H9 (cell line): ENCODE data around the gene PLEKHM3. TPM values are rescaled to one million over a fixed set of nuclear protein-coding genes. Genes with fewer than 3 reads are reported as not detected.

Source experiments
- DNase-seq: peaks from one replicate; pipeline ENCODE4 v3.0.0-alpha.2; 2017
- H2AFZ ChIP-seq: one replicate; pipeline ENCODE4 v1.6.1; 2013; ENCODE audit warnings: mild to moderate bottlenecking, low read length, control low read depth, moderate library complexity
- H2AK5ac ChIP-seq: 2 replicates; pipeline ENCODE4 v1.6.1; 2013; ENCODE audit warnings: low read length, control low read depth, mixed read lengths; ENCODE audit not compliant: insufficient read length
- H2BK120ac ChIP-seq: one replicate; pipeline ENCODE4 v1.6.1; 2013; ENCODE audit warnings: low read depth, mild to moderate bottlenecking, low read length, control low read depth, inconsistent platforms; ENCODE audit not compliant: poor library complexity, severe bottlenecking
- H2BK12ac ChIP-seq: 2 replicates; pipeline ENCODE4 v1.6.1; 2013; ENCODE audit warnings: low read length, control low read depth, mixed read lengths, low read depth; ENCODE audit not compliant: insufficient read length
- H2BK15ac ChIP-seq: 2 replicates; pipeline ENCODE4 v1.6.1; 2013; ENCODE audit warnings: low read depth, low read length, control low read depth
- H2BK20ac ChIP-seq: one replicate; pipeline ENCODE4 v1.6.1; 2013; ENCODE audit warnings: low read depth, mild to moderate bottlenecking, low read length, control low read depth, inconsistent platforms; ENCODE audit not compliant: poor library complexity, severe bottlenecking
- H2BK5ac ChIP-seq: 2 replicates; pipeline ENCODE4 v1.6.1; 2013; ENCODE audit warnings: low read length, control low read depth, mixed read lengths; ENCODE audit not compliant: insufficient read length
- H3K14ac ChIP-seq: 2 replicates; pipeline ENCODE4 v1.6.1; 2013; ENCODE audit warnings: low read length, control low read depth; ENCODE audit not compliant: insufficient read depth
- H3K18ac ChIP-seq: 2 replicates; pipeline ENCODE4 v1.6.1; 2013; ENCODE audit warnings: low read depth, mild to moderate bottlenecking, mixed read lengths, low read length, control low read depth; ENCODE audit not compliant: insufficient read length
- H3K23ac ChIP-seq: 2 replicates; pipeline ENCODE4 v1.6.1; 2013; ENCODE audit warnings: low read length, control low read depth, mixed read lengths, low read depth; ENCODE audit not compliant: insufficient read length
- H3K23me2 ChIP-seq: 2 replicates; pipeline ENCODE4 v1.6.1; 2013; ENCODE audit warnings: low read depth, mild to moderate bottlenecking, mixed read lengths, low read length, control low read depth; ENCODE audit not compliant: insufficient read length, poor library complexity, severe bottlenecking
- H3K27ac ChIP-seq: 2 replicates; pipeline ENCODE4 v1.5.1; 2013; ENCODE audit warnings: low read length, control low read depth, mixed read lengths, low read depth; ENCODE audit not compliant: insufficient read length
- H3K27me3 ChIP-seq: 2 replicates; pipeline ENCODE4 v1.6.1; 2013; ENCODE audit warnings: low read length, control low read depth, inconsistent platforms; ENCODE audit not compliant: insufficient read depth
- H3K4ac ChIP-seq: 2 replicates; pipeline ENCODE4 v1.6.1; 2013; ENCODE audit warnings: low read depth, mild to moderate bottlenecking, control low read depth, inconsistent platforms, low read length, moderate library complexity
- H3K4me1 ChIP-seq: 2 replicates; pipeline ENCODE4 v1.6.1; 2013; ENCODE audit warnings: low read length, control low read depth, inconsistent platforms; ENCODE audit not compliant: insufficient read depth
- H3K4me2 ChIP-seq: 2 replicates; pipeline ENCODE4 v1.6.1; 2013; ENCODE audit warnings: low read length, control low read depth, mixed read lengths; ENCODE audit not compliant: insufficient read length, insufficient read depth
- H3K56ac ChIP-seq: 2 replicates; pipeline ENCODE4 v1.6.1; 2013; ENCODE audit warnings: low read depth, mild to moderate bottlenecking, mixed read lengths, low read length, control low read depth; ENCODE audit not compliant: insufficient read length
- H3K79me1 ChIP-seq: 2 replicates; pipeline ENCODE4 v1.6.1; 2013; ENCODE audit warnings: low read depth, mild to moderate bottlenecking, moderate library complexity, low read length, control low read depth, inconsistent platforms; ENCODE audit not compliant: insufficient read depth, poor library complexity, severe bottlenecking
- H3K79me2 ChIP-seq: 2 replicates; pipeline ENCODE4 v1.6.1; 2013; ENCODE audit warnings: low read length, control low read depth, inconsistent platforms; ENCODE audit not compliant: insufficient read depth
- H3K9ac ChIP-seq: 2 replicates; pipeline ENCODE4 v1.6.1; 2013; ENCODE audit warnings: low read length, control low read depth, mixed read lengths; ENCODE audit not compliant: insufficient read length; ENCODE audit errors: extremely low read depth
- H3K9me3 ChIP-seq: one replicate; pipeline ENCODE4 v1.6.1; 2013; ENCODE audit warnings: low read depth, low read length, inconsistent platforms; ENCODE audit not compliant: control insufficient read depth
- H3T11ph ChIP-seq: one replicate; pipeline ENCODE4 v1.6.1; 2013; ENCODE audit warnings: mild to moderate bottlenecking, low read length, control low read depth, inconsistent platforms
- H4K20me1 ChIP-seq: one replicate; pipeline ENCODE4 v1.6.1; 2013; ENCODE audit not compliant: control insufficient read depth, insufficient read length, insufficient read depth
- H4K5ac ChIP-seq: 2 replicates; pipeline ENCODE4 v1.6.1; 2013; ENCODE audit warnings: low read depth, mild to moderate bottlenecking, mixed read lengths, low read length, control low read depth; ENCODE audit not compliant: insufficient read length
- H4K8ac ChIP-seq: replicated peaks from 2 replicates; pipeline ENCODE4 v1.6.1; 2013; ENCODE audit warnings: low read length, control low read depth, mixed read lengths, low read depth; ENCODE audit not compliant: insufficient read length
- H4K91ac ChIP-seq: 2 replicates; pipeline ENCODE4 v1.6.1; 2013; ENCODE audit warnings: low read depth, mild to moderate bottlenecking, moderate library complexity, mixed read lengths, low read length, control low read depth; ENCODE audit not compliant: insufficient read length
- H3K27ac Mint-ChIP-seq, 3 experiments: 2 replicates in 2 of 3; 3 replicates in 1 of 3; pipeline ENCODE4 v1.8.0; 2020 to 2021; ENCODE audit warnings: mixed read lengths in 3 of 3, mild to moderate bottlenecking in 1 of 3, moderate library complexity in 1 of 3
- H3K27me3 Mint-ChIP-seq: 2 replicates; pipeline ENCODE4 v1.8.0; 2021; ENCODE audit warnings: low read depth, mild to moderate bottlenecking, moderate library complexity, mixed read lengths
- H3K36me3 Mint-ChIP-seq, 3 experiments: 2 replicates in 2 of 3; 3 replicates in 1 of 3; pipeline ENCODE4 v1.8.0; 2020 to 2021; ENCODE audit warnings: low read depth in 3 of 3, mixed read lengths in 3 of 3; ENCODE audit not compliant: insufficient read depth in 1 of 3
- H3K4me1 Mint-ChIP-seq, 2 experiments: 2 replicates each; pipeline ENCODE4 v1.8.0; 2020; ENCODE audit warnings: mixed read lengths in 2 of 2
- H3K4me3 Mint-ChIP-seq, 2 experiments: 2 replicates in 1 of 2; 3 replicates in 1 of 2; pipeline ENCODE4 v1.8.0; 2020 to 2021; ENCODE audit warnings: mild to moderate bottlenecking in 2 of 2, mixed read lengths in 2 of 2, moderate library complexity in 1 of 2
- H3K9me3 Mint-ChIP-seq, 2 experiments: 2 replicates in 1 of 2; 3 replicates in 1 of 2; pipeline ENCODE4 v1.8.0; 2020; ENCODE audit warnings: mild to moderate bottlenecking in 2 of 2, mixed read lengths in 2 of 2, moderate library complexity in 1 of 2
- CTCF ChIP-seq: fragments of 200-600 bp; sonication (generic); conservative IDR thresholded peaks from 3 replicates; pipeline ENCODE4 v1.8.0; 2021; ENCODE audit warnings: antibody characterized with exemption, mild to moderate bottlenecking
- WGBS: extraction: QIAGEN DNeasy Blood & Tissue Kit; methylation state at CpG from one replicate; pipeline ENCODE4 v1.1.7; 2013; ENCODE audit warnings: missing lambda C conversion rate, low lambda C conversion rate, mixed read lengths; ENCODE audit not compliant: insufficient read length; ENCODE audit errors: extremely low coverage; 5-methylcytosine and 5-hydroxymethylcytosine counted together
- total RNA-seq: library from RNA; stranded (reverse); gene quantifications from 2 replicates; pipeline ENCODE4 v1.2.1, GENCODE V29; 2021

PLEKHM3 gene
- total RNA-seq, 1 experiment from 2014 or later, result 7.5 TPM

- Histone ChIP-seq H3K27ac (no peak overlapping the region), H3K14ac (no peak overlapping the region), H3K4ac (no peak overlapping the region), H2BK12ac (no peak overlapping the region), H2AFZ (no peak overlapping the region), H3K9ac (no peak overlapping the region), H4K8ac (no peak overlapping the region), H3K56ac (no peak overlapping the region), H2BK5ac (no peak overlapping the region), H4K5ac (no peak overlapping the region), H3K23ac (no peak overlapping the region), H3K4me1 (no peaks in the 10 kb centered on the region), H3K9me3 (no peaks in the 10 kb centered on the region), H3T11ph (no peak overlapping the region), H2BK20ac (no peak overlapping the region), H3K4me2 (no peak overlapping the region), H3K79me2 (no peaks in the 10 kb centered on the region), H2BK15ac (no peak overlapping the region), H4K20me1 (no peaks in the 10 kb centered on the region), H4K91ac (no peak overlapping the region), H3K27me3 (no peaks in the 10 kb centered on the region), H3K79me1 (no peaks in the 10 kb centered on the region), H3K18ac (no peak overlapping the region), H2BK120ac (no peak overlapping the region), H2AK5ac (no peak overlapping the region), H3K23me2 (no peaks in the 10 kb centered on the region)
- no peak overlapping the region for H3K27ac Mint-ChIP-seq
- no peak for DNase-seq
- no CpG with 5 or more reads among the region's 3 CpGs for WGBS
- H3K27me3 Mint-ChIP-seq, result no peaks in the 10 kb centered on the region
- peaks cover 32 to 34% of the 10 kb centered on the region in 2 experiments for H3K4me1 Mint-ChIP-seq
- TF ChIP-seq CTCF, result no peak
- H3K4me3 Mint-ChIP-seq, result no peak overlapping the region
- H3K9me3 Mint-ChIP-seq, result no peaks in the 10 kb centered on the region
- H3K36me3 Mint-ChIP-seq, result no peaks in the 10 kb centered on the region; a peak in 1 of 7 replicates
Observed at GRCh38 chr2:207903236-207903635, 122.1 kb downstream of the PLEKHM3 start.
